HG02571 (cell line): Measurements from ENCODE around the gene KCNIP4.
"Not testable (repeated sequence)": the region's sequence is repeated elsewhere in the genome, so short reads cannot be mapped to it uniquely, and the experiment has no call there.

ENCODE experiments used
- ATAC-seq: cut with Tn5 transposase; IDR thresholded peaks from one replicate; pipeline ENCODE4 v1.9.1; 2021; ENCODE audit warnings: mild to moderate bottlenecking, moderate library complexity; ENCODE audit not compliant: unreplicated experiment

Gene KCNIP4

DNA sequence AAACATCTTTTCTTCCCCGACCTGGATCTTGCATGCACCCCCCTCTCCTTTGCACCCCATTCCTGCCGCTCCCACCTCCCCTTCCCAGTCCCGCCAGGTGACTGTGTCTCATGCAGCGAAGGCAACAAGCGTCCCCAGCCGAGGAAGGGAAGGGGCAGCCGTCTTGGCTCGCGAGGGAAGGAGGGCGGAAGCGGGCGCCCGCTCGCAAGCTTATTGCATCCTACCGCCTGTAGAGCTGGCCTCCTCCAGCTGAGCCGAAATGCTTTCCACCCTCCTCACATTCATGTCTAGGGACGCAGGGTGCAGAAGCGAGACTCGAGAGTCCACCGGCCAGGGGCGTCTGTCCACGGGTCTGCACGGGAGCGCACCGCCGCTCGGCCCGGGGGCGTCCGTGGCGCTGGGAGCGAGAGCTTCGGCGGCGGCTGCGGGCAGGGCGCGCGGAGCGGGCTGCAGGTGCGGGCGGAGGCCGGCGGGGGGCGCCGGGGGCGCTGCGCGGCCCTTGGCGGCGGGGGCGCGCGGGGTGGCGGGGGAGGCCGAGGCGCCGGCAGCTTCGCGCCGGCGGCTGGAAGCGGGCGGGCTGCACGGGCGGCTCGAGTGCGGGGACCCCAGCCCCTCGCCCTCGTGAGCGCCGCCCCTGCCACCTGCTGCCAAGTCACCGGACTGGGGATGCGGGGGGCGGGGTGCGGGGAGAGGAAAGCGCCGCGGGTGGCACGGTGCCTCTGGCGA lies at the start of gene KCNIP4:
Gene KCNIP4, minus strand, starts transcription at position 426 of the 726 bp plus-strand sequence.
- ATAC-seq = no peak

DNA sequence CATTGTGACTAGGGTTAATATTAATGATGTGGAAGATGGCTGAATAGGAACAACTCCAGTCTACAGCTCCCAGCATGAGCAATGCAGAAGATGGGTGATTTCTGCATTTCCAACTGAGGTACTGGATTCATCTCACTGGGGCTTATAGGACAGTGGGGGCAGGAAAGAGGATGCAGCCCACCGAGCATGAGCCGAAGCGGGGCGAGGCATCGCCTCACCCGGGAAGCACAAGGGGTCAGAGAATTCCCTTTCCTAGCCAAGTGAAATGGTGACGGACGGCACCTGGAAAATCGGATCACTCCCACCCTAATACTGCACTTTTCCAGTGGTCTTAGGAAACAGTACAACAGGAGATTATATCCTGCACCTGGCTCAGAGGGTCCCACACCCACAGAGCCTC lies 48.0 kb upstream of the KCNIP4 start:
- ATAC-seq = not testable (repeated sequence)

DNA sequence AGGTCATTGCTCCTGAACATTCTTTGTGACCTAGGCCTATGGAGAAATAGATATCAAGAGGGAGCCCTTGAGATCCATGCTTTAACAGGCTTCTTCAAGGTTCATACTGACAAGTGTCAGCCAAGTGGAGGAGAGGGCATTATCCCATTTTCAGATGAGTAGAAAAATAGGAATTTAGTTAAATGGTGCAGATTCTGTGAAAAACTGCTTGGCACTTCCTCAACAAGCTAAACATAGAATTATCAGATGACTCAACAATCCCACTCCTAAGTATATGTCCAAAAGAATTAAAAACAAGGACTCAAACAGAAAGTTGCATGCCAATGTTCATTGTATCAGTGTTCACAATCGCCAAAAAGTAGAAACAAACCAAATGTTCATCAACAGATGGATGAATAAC lies 43.8 kb upstream of the KCNIP4 start:
- no peak for ATAC-seq

DNA sequence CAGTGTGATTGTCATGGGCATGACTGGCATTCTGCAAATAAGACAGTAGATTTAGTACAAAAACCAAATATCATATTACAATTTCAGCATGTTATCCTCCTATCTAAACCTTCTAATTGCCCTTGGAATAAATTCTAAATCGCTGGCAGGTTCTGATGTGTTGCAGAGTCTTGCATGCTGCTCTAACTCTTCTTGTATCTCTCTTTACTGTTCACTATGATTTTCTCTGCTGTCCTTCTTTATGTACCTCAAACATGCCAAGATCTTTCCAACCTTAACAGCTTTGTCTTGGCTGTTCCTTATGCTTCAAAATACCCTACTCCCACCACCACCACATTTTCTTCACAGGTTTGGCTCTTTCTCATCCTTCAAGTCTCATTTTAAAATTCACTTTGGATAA lies 43.0 kb upstream of the KCNIP4 start:
- no peak for ATAC-seq

DNA sequence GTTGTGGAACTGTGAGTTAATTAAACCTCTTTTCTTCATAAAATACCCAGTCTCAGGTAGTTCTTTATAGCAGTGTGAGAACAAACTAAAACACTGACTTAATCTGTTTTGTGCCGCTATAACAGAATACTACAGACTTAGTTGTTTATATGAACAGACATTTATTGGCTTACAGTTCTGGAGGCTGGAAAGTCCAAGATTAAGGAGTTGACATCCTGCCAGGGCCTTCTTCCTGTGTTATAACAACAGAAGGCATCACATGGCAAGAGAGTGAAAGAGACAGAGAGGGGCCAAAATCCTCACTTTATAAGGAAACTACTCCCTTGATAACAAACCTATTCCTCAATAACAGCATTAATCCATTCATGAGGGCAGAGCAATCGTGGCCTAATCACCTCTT lies 42.5 kb upstream of the KCNIP4 start:
- ATAC-seq = no peak

DNA sequence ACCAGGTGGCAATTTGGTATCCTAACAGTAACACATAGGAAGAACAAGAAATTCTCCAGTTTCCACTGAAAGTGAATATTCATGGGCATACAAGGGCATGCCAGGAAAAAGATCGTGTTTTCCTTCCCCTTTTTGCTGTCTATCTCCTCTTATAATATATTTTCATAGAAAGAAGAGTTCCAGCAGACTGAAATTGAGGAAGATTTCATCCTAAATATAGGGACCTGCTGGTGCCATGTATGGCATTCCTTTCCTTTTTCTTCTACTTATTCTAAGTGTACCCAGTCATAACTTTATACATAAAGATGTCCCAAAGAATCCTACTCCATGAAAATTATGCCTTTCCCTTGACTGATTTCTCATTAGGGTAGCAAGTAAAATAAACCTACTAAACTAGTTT lies 40.8 kb upstream of the KCNIP4 start:
- ATAC-seq = no peak

DNA sequence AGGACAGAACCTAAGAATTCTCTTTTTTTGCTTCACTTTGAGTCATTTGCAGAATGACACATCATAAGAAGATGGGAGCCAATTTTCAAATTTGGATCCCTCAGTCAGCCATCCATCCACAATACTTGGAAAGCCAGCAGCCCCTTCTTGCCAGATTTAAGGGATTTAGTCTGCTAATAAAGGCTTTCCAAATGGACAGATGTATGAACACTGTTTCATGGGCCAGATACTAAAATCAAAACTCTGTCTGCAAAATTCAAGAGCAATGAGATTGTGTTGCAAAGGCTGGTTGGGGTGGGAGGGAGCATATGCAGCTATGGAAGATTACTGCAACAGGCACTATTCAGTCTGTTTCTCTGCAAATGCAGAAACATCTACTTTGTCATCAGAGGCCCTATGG lies 37.7 kb upstream of the KCNIP4 start:
- no peak for ATAC-seq

DNA sequence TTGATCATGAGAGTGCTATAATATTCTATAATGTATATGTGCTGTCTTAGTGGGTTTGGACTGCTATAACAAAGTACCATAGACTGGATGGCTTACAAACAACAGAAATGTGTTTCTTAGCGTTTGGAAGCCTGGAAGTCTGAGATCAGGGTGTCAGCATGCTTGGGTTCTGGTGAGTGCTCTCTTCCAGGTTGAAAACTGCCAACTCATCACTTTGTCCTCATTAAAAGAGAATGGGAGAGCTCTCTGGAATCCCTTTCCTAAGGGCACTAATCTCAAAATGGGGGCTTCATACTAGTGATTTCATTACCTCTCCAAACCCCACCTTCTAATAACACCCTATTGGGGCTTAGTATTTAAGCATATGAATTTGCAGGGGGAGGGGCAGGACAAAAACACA lies 33.5 kb upstream of the KCNIP4 start:
- no peak for ATAC-seq

DNA sequence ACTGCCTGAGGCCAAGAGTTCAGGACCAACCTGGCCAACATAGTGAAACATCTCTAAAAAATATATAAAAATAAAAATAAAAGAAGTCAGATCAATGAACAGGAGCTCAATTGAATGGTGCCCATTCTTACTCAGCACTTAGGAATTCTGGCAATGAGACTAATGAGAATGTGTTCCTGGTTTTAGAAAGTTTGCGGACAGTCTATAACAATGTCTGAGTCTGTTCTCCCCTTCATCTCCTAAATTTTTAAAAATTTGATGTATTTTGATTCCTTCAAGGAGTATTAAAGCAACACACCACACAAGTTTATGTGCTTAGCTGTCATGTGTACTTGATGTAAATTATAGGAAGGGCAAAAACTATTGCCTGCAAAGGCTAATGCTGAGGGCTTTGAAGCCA lies 30.6 kb upstream of the KCNIP4 start:
- ATAC-seq = no peak

DNA sequence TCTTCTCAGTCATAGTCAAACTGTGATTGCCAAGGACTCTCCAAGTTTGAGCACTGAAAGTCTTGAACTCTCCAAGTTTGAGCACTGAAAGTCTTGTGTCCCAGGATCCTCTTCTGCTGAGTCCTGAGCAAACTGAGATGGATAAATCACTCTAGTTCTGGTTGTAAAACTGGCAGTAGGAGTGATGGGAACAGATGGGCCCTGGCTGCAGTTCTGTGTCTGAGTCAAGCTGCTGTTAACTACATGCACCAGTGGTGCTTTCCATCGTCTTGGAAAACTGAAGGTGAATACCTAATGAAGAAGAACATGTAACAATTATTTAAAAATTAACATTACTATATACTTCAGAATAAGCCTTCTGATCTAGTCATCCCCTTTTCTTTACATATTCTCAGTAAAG lies 27.6 kb upstream of the KCNIP4 start:
- no peak for ATAC-seq

DNA sequence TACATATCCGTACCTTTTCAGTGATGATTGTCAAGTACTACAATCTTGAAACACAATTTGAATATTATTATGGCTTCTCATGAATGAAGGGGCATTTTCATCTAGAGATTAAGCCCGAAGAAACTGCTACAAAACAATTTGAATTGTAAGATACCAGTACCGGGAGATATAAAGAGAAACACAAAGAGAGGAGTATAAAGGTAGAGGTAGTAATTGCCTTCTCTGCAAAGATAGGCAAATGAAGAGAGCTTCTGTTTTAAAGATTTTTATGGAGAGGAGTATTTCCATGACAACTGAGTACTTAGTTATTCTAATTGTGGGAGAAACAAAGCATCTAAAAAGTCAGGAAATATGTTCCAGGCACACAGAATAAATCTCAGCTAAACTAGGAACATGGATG lies 25.3 kb upstream of the KCNIP4 start:
- no peak for ATAC-seq

DNA sequence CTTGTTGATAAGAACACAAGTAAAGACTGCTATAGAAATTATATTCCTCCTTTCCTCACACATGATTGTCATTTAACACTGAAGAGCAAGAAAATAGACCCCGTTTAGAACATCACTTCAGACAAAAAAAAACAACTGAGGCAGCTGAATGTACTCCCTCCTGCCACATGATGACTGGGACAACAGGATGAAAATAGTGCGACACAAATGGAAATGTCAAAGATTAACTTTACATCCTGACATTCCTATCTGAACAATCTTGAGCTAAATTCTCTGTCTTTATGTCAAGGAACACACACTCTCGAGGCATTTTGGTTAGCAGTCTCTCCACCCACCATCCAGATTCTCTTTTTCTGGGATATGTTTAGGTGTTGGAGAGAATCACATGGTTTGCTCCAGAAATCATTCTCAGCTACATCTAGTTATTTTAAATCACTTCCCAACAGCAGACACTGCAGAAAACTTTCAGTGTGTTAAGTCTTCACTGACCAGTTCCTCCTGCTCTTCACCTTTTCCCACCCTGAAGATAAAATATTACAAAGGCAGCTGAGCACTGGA lies 16.3 kb upstream of the KCNIP4 start:
- no peak for ATAC-seq

DNA sequence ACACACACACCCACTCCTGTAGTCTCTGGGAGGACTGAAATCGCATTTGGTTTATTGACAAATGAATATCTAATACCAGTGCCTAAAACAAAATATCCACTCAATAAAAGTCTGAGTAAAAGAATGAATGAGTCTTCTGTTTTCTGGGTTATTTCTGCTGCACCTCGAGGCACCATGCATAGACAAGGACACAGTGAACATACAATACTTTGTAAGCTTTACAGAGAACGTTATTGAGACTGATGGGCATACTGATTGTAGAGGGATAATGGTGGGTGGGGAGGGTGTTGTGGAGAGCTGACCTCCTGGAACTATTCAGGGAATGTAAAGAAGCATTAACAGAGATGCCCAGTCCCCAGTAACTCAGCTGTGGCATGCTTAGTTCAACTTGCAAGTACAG lies 14.1 kb upstream of the KCNIP4 start:
- ATAC-seq = no peak

DNA sequence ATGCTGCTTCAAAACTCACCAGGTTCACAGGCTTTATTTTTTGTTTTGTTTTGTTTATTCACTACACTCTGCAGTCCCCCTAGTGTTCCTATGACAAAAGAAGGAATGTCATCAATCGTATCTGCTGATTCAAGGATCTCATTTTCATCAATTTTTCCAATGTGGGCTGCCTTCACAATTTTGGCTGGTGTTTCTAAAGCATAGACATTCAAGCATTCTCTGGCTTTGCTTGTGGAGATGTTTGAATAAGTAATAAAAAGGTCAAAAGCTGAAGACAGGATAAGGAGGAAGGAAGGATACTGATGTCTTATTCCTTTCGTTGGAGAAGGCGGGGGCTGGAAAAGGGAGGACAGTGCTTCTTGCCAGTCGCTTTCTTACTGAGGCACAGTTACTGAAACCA lies 12.2 kb upstream of the KCNIP4 start:
- no peak for ATAC-seq

DNA sequence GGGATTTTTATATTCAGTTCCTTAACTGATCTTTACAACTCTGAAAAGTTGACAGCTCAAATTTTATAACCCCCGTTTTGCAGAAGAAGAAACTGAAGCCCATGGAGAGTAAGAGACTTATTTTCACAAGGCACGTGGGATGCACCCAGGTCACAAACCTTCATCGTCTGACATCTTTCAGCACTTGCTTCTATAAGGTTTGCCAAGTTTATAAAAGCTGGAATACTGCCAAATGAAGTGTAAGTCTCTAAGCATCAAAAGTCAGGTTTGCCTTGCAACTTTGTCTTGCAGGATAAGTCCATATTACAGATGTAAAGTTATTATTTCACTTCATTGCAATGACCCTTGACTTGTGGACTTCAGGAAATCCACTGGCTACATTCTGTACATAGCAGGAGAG lies 6.3 kb upstream of the KCNIP4 start:
- no peak for ATAC-seq

DNA sequence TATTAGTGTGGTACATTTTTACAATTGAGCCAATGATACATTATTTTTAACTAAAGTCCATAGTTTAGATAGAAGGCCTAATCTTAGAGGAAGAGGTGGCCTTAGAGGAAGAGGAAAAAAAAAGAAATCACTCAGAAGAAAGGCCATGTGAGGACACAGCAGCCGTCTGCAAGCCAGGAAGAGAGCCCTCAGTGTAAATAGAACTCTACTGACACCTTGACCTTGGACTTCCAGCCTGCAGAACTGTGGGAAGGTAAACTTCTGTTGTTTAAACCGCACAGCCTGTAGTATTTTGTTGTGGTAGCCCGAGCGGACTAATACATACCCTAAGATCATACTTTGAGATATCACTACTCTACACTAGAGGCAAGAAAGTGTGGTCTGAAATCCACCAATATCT lies 5.1 kb upstream of the KCNIP4 start:
- no peak for ATAC-seq

DNA sequence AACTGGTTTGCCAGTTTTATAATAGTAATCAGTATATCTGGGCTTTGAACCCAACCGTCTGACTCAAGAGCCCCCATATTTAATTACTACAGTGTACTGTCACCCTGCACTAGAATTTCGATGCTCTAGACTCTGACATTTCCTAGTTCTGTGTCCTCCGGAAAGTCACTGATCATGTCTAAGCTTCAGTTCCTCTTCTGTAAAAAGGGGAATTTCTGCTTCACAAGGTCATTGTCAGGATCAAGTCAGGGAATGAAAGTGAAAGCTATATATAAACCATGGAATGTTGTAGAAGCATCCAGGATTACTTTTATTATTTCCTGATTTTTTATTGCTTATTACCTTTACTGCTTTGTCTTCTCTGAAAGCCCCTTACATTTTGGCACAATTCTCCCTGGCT lies 4.0 kb upstream of the KCNIP4 start:
- no peak for ATAC-seq

DNA sequence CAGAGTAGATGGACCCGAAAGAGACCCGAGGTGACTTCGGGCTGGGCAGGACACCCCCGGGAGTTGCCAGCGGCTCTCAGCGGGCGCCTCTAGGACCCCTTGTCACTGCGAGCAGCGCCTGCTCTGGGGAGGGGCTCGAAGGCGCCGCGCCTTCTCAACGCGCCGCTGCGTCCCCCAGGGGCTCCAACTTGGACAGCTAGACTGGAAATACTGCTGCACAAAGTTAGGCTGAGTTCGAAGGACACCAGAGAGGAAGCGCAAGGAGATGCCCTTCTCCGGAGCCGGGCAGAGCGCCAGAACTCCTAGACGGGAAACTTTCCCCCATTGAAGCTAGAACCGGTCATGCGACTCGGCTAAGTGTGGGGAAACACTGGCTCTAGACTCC lies 493 bp upstream of the KCNIP4 start:
- no peak for ATAC-seq

DNA sequence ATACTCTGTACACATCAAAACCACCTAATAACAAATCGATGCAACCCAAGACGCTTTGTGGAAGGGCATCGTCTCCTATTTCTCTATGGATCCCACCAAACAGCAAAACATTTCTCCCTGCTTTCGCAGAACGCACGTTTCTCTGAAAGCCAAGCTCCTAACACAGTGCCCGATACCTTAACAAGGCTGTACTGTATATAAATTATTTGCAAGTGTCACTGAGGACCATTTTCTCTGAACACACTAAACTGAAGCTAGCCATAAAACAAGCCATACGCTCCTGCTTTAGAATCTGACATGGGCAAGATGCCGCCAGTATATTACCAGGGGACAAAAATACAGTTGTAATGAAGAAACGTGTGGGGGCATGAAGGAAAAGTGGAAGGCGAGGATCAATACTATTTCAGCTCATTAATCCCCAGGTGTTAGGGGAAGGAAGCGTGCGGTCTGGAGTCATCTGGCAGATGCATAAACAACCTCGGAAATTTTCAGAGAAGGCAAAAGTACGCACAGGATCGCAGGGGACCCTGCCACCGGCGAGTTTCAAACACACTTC lies 703 bp downstream of the KCNIP4 start:
- ATAC-seq = no peak

DNA sequence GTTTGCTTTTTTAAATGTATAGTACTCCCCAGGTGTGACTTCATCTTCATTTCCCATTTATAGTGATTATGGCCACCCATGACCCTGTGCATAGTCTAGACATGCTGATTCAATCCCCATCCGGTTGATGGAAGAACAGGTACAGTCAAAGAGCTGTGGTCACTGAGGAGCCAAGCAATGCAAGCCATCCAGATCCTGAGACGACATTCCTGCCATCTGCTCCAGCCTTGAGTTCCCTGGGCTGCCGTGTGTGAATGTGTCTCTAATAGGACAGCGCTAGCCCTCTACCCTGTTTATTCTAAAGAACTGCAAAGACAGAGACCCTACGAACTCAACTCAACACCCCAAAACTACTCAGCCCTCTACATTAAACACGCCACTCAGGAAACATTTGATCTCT lies 1.7 kb downstream of the KCNIP4 start:
- no peak for ATAC-seq

DNA sequence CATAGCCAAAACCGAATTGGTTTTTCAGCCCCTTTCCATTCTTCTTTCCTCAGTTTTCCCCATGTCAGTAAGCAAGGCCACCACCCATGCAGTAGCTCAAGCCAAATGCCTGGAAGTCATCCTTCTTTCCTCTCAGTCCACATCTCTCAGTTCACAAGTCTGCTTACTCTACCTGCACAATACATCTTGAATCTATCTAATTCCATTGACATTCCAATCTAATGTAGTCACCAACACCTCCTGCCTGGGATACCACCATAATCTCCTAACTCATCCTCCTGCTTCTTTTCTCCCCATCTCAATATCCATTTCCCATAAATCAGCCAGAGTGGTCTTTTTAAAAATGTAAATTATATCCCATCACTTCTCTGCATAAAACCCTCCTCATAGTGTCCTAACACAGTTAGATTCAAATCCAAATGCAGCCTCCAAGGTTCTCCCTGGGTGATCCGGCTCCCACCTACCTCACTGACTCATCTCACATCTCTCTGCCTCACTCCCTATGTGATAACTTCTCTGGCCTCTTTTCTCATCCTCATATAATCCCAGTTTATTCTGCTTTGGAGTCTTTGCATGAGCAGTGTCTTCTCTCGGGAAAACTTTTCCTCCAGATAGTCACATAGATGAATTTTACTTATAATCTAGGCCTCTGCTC lies 26.9 kb downstream of the KCNIP4 start:
- ATAC-seq = no peak

DNA sequence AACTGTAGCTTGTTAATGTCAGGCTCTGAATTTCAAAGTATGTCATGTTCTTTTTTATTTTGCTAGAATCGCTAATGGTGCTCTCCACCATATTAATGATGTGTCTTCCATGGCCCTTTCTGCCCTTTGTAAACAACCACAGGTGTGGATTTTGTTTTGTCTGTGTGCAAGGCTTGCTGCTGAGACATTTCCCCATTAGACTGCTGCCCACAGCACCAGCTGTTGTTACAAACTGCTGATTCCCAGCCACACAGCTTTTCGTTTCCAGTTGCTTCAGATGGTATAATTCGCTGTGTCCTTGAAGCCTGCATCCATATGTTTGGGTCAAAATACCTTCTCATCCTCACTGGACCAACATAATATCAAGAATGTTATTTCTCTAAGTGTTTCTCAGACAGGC lies 32.8 kb downstream of the KCNIP4 start:
- ATAC-seq = no peak
